OCI-LY1 (cell line): ENCODE measurements around the gene KPTN.

Experiments
- H2AFZ ChIP-seq: fragments of 200-600 bp; sonication (generic), shearing (Covaris generic); 2 replicates; pipeline ENCODE4 v1.6.0; 2014; ENCODE audit warnings: antibody characterized with exemption, mild to moderate bottlenecking, low read length
- H3F3A ChIP-seq: fragments of 200-600 bp; sonication (generic), shearing (Covaris generic); 2 replicates; pipeline ENCODE4 v1.6.0; 2014; ENCODE audit warnings: mild to moderate bottlenecking, antibody characterized with exemption, low read length, moderate library complexity; ENCODE audit not compliant: insufficient read depth
- H3K27ac ChIP-seq: fragments of 200-600 bp; sonication (generic); 2 replicates; pipeline ENCODE4 v1.5.1; 2014; ENCODE audit warnings: low read length, mixed run types, mild to moderate bottlenecking, low read depth; ENCODE audit not compliant: poor library complexity, severe bottlenecking
- H3K27me3 ChIP-seq: fragments of 200-600 bp; sonication (generic); 2 replicates; pipeline ENCODE4 v1.6.0; 2014; ENCODE audit warnings: antibody characterized with exemption, mild to moderate bottlenecking, low read length, moderate library complexity; ENCODE audit not compliant: insufficient read depth
- H3K36me3 ChIP-seq: fragments of 200-600 bp; sonication (generic); 2 replicates; pipeline ENCODE4 v1.6.1; 2014; ENCODE audit warnings: mild to moderate bottlenecking, antibody characterized with exemption, low read length, moderate library complexity, mixed read lengths; ENCODE audit not compliant: insufficient read depth
- H3K4me1 ChIP-seq: fragments of 200-600 bp; sonication (generic); 2 replicates; pipeline ENCODE4 v1.5.1; 2014; ENCODE audit warnings: mild to moderate bottlenecking, low read length, moderate library complexity; ENCODE audit not compliant: insufficient read depth, severe bottlenecking
- H3K4me2 ChIP-seq: fragments of 200-600 bp; sonication (generic), shearing (Covaris generic); 2 replicates; pipeline ENCODE4 v1.6.1; 2014; ENCODE audit warnings: low read length
- H3K4me3 ChIP-seq: fragments of 200-600 bp; sonication (generic); 2 replicates; pipeline ENCODE4 v1.5.1; 2014; ENCODE audit warnings: low read length, low read depth, mild to moderate bottlenecking, mixed read lengths; ENCODE audit not compliant: poor library complexity, severe bottlenecking
- H3K79me2 ChIP-seq: fragments of 200-600 bp; shearing (Covaris generic); 2 replicates; pipeline ENCODE4 v1.6.1; 2016; ENCODE audit warnings: mixed run types, low read length, mixed read lengths; ENCODE audit not compliant: insufficient read depth
- H3K9ac ChIP-seq: fragments of 200-600 bp; sonication (generic), shearing (Covaris generic); 2 replicates; pipeline ENCODE4 v1.6.1; 2014; ENCODE audit warnings: mild to moderate bottlenecking, low read length, mixed read lengths
- H3K9me2 ChIP-seq: fragments of 200-600 bp; sonication (generic), shearing (Covaris generic); 2 replicates; pipeline ENCODE4 v1.6.1; 2014; ENCODE audit warnings: low read depth, mild to moderate bottlenecking, low read length, mixed read lengths
- H3K9me3 ChIP-seq: fragments of 200-600 bp; shearing (Covaris generic); 2 replicates; pipeline ENCODE4 v1.6.1; 2014; ENCODE audit warnings: low read length, mixed read lengths
- H4K20me1 ChIP-seq: fragments of 200-600 bp; sonication (generic), shearing (Covaris generic); 2 replicates; pipeline ENCODE4 v1.6.0; 2016; ENCODE audit warnings: mild to moderate bottlenecking, low read length; ENCODE audit not compliant: insufficient read depth
- CTCF ChIP-seq: fragments of 200-600 bp; sonication (generic), shearing (Covaris generic); IDR thresholded peaks from 2 replicates; pipeline ENCODE4 v1.5.1; 2017; ENCODE audit warnings: mild to moderate bottlenecking, antibody characterized with exemption, low read length, moderate library complexity, mixed read lengths
- EZH2 ChIP-seq: fragments of 200-600 bp; sonication (generic), shearing (Covaris generic); IDR thresholded peaks from 2 replicates; pipeline ENCODE4 v1.8.0; 2017; ENCODE audit warnings: borderline replicate concordance, mixed run types, mild to moderate bottlenecking, antibody characterized with exemption, low read length, moderate library complexity, mixed read lengths

Gene KPTN

DNA sequence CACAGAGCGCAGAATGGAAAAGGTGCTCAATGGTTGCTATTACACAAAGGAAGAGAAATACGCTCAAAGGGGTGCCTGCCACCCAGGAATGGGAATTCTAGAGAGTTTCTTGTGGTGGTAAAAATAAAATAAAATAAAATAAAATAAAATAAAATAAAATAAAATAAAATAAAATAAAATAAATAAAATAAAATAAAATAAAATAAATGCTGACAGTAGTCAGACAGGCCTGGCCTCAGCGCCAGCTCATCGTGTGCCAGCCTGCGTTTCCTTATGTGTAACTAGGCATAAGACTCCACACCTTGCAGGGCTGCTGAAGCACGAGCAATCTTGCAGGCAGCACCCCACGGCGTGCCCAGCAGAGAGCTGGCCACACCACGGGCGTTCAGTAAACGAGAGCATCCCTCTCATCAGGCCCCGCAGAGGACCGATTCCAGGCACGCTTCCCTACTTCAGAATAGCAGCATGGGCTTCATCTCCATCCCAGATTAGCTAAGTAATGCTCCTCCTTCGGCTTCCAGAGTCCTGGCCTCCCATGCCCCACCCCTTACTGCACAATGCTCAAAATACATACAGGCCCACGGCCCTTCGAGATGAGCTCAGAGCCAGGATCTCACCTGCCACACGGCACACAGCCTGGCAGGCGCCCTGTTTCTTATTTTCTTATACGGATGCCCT is 25.3 kb upstream of the KPTN start:
- Histone ChIP-seq H3K27ac (no peak overlapping the region), H3K36me3 (peaks cover 14% of the 10 kb centered on the region; the same call in 1 of the 2 replicates), H3K4me2 (no peak overlapping the region), H4K20me1 (no peaks in the 10 kb centered on the region), H3F3A (no peaks in the 10 kb centered on the region), H3K4me3 (no peak overlapping the region), H3K9me3 (no peaks in the 10 kb centered on the region), H3K27me3 (no peaks in the 10 kb centered on the region), H2AFZ (no peak overlapping the region), H3K79me2 (peaks cover 26% of the 10 kb centered on the region), H3K4me1 (peaks cover 24% of the 10 kb centered on the region), H3K9ac (no peak overlapping the region), H3K9me2 (no peaks in the 10 kb centered on the region)
- TF ChIP-seq CTCF (no peak), EZH2 (no peak)

GRCh38 chr19:47508721-47509120 is 24.7 kb upstream of the KPTN start:
- TF ChIP-seq EZH2 (no peak), CTCF (no peak)
- no peak overlapping the region for H3K9ac ChIP-seq
- no peaks in the 10 kb centered on the region for H3F3A ChIP-seq
- no peak overlapping the region for H2AFZ ChIP-seq
- no peaks in the 10 kb centered on the region for H3K27me3 ChIP-seq
- peaks cover 21% of the 10 kb centered on the region for H3K79me2 ChIP-seq
- no peak overlapping the region for H3K4me2 ChIP-seq
- no peaks in the 10 kb centered on the region for H3K9me3 ChIP-seq
- H4K20me1 ChIP-seq, result no peaks in the 10 kb centered on the region
- no peak overlapping the region for H3K27ac ChIP-seq
- H3K9me2 ChIP-seq, result no peaks in the 10 kb centered on the region
- no peak overlapping the region for H3K4me3 ChIP-seq
- H3K36me3 ChIP-seq, result peaks cover 19% of the 10 kb centered on the region; the same call in 1 of the 2 replicates
- peaks cover 19% of the 10 kb centered on the region for H3K4me1 ChIP-seq

GRCh38 chr19:47507924-47508553 is 24.0 kb upstream of the KPTN start:
- TF ChIP-seq EZH2, result no peak
- TF ChIP-seq CTCF, result no peak
- Histone ChIP-seq H3K79me2 (peaks cover 15% of the 10 kb centered on the region; the same call in 1 of the 2 replicates), H3K36me3 (peaks cover 26% of the 10 kb centered on the region; the same call in 1 of the 2 replicates), H3F3A (no peaks in the 10 kb centered on the region), H3K27me3 (no peaks in the 10 kb centered on the region), H3K4me1 (peaks cover 12% of the 10 kb centered on the region), H2AFZ (no peak overlapping the region), H3K9me3 (no peaks in the 10 kb centered on the region), H3K9ac (no peak overlapping the region), H3K4me3 (no peak overlapping the region), H3K9me2 (no peaks in the 10 kb centered on the region), H4K20me1 (no peaks in the 10 kb centered on the region), H3K4me2 (no peak overlapping the region), H3K27ac (no peak overlapping the region)
